ENCODE data around the gene EFCAB5.
"Not testable (repeated sequence)": the region's sequence is repeated elsewhere in the genome, so short reads cannot be mapped to it uniquely, and the experiment has no call there.

Gene EFCAB5

GRCh38 chr17:30068465-30068864 lies 127.0 kb downstream of the EFCAB5 start:
- H3K4me3 ChIP-seq (ENCODE audit: low read depth, low read length): no peak overlapping the region
- no peak for DNase-seq (ENCODE audit: low read depth)
- TF ChIP-seq, protein P1, sequence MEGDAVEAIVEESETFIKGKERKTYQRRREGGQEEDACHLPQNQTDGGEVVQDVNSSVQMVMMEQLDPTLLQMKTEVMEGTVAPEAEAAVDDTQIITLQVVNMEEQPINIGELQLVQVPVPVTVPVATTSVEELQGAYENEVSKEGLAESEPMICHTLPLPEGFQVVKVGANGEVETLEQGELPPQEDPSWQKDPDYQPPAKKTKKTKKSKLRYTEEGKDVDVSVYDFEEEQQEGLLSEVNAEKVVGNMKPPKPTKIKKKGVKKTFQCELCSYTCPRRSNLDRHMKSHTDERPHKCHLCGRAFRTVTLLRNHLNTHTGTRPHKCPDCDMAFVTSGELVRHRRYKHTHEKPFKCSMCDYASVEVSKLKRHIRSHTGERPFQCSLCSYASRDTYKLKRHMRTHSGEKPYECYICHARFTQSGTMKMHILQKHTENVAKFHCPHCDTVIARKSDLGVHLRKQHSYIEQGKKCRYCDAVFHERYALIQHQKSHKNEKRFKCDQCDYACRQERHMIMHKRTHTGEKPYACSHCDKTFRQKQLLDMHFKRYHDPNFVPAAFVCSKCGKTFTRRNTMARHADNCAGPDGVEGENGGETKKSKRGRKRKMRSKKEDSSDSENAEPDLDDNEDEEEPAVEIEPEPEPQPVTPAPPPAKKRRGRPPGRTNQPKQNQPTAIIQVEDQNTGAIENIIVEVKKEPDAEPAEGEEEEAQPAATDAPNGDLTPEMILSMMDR (IDR thresholded peaks at IDR 0.05; ENCODE audit: low read depth, low read length): no peak
- TF ChIP-seq MYC (IDR thresholded peaks at IDR 0.05; ENCODE audit: low read depth, low read length) (no peak), POLR2A (IDR thresholded peaks at IDR 0.05; ENCODE audit: extremely low read depth, insufficient read length) (no peak)
- TF ChIP-seq, protein P2, sequence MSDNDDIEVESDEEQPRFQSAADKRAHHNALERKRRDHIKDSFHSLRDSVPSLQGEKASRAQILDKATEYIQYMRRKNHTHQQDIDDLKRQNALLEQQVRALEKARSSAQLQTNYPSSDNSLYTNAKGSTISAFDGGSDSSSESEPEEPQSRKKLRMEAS (IDR thresholded peaks at IDR 0.05; ENCODE audit: low read depth, low read length): no peak

- DNase-seq (ENCODE audit: low read depth): no peak
- TF ChIP-seq POLR2A (IDR thresholded peaks at IDR 0.05; ENCODE audit: extremely low read depth, insufficient read length) (no peak), MYC (IDR thresholded peaks at IDR 0.05; ENCODE audit: low read depth, low read length) (no peak)
- TF ChIP-seq, protein P2 (IDR thresholded peaks at IDR 0.05; ENCODE audit: low read depth, low read length): no peak
- TF ChIP-seq, protein P1 (IDR thresholded peaks at IDR 0.05; ENCODE audit: low read depth, low read length): no peak
- no peak overlapping the region for H3K4me3 ChIP-seq (ENCODE audit: low read depth, low read length)
Measured at GRCh38 chr17:30074254-30074653, 132.8 kb downstream of the EFCAB5 start.

DNA sequence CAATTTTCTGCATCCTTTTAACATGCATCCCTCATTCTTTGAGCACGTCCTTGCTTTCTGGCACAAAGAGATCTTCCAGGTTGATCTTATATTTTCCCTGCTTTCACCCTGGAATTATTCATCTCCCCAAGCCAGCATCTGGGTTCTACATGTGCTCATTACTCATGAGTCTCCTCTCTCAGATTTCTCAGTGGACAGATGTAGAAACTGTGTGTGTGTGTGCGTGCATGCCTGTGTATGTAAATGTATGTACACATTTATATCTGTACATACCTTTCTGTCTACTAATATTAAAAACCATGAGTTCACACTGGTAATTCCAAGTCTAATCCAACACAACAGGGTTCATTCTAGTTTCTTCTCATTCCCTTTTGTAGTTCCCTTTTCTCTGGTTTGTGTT lies 133.3 kb downstream of the EFCAB5 start:
- TF ChIP-seq, protein P2 (IDR thresholded peaks at IDR 0.05; ENCODE audit: low read depth, low read length): no peak
- TF ChIP-seq MYC (IDR thresholded peaks at IDR 0.05; ENCODE audit: low read depth, low read length) (no peak), POLR2A (IDR thresholded peaks at IDR 0.05; ENCODE audit: extremely low read depth, insufficient read length) (no peak)
- DNase-seq (ENCODE audit: low read depth): no peak
- H3K4me3 ChIP-seq (ENCODE audit: low read depth, low read length): no peak overlapping the region

- H3K4me3 ChIP-seq (ENCODE audit: low read depth, low read length): no peak overlapping the region
- no peak for DNase-seq (ENCODE audit: low read depth)
- TF ChIP-seq, protein P2 (IDR thresholded peaks at IDR 0.05; ENCODE audit: low read depth, low read length): no peak
- TF ChIP-seq MYC (IDR thresholded peaks at IDR 0.05; ENCODE audit: low read depth, low read length): no peak
Measured at GRCh38 chr17:30082773-30083172, 141.3 kb downstream of the EFCAB5 start.

DNA sequence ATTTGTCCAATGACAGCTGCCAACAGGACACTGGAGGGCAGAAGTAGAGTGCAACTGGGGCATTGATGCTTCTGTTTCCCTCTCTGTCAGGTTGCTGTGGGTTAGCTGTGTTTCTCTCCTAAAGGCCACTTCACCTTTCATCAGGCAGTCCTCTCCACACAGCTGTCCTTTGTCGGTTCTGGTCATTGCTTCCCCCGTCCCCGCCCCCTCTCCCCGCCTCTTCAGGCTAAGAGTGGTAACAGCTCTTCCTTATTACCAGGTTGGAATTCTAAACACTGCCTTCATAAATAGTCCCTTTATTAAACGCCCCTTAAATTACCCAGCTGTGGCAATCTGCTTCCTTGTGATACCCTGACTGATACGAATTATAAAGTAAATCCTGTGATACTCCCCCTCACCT lies 143.4 kb downstream of the EFCAB5 start:
- TF ChIP-seq, protein P1 (IDR thresholded peaks at IDR 0.05; ENCODE audit: low read depth, low read length): no peak
- TF ChIP-seq, protein P2 (IDR thresholded peaks at IDR 0.05; ENCODE audit: low read depth, low read length): no peak
- no peak for DNase-seq (ENCODE audit: low read depth)
- H3K4me3 ChIP-seq (ENCODE audit: low read depth, low read length): no peak overlapping the region

DNA sequence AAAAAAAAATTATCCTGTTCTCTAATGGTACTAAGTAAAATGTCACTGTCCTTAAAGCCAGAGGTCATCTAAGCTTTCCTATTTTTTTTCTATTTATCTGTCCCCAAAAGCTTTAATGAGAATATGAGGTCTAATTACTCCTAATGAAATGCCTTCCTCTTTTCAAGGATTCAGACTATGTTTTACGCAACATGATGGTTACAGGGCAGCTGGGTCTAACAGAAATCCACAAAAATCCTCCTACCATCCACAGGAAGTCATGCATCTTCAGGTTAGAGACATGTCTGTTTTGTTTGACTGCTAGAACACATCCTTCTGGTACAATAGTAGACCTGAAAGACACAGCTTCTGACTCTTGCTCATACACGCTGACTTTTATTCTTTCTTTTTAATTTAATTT lies 145.5 kb downstream of the EFCAB5 start:
- no peak for TF ChIP-seq MYC (IDR thresholded peaks at IDR 0.05; ENCODE audit: low read depth, low read length)
- TF ChIP-seq POLR2A (IDR thresholded peaks at IDR 0.05; ENCODE audit: extremely low read depth, insufficient read length): no peak
- TF ChIP-seq, protein P1 (IDR thresholded peaks at IDR 0.05; ENCODE audit: low read depth, low read length): no peak
- TF ChIP-seq, protein P2 (IDR thresholded peaks at IDR 0.05; ENCODE audit: low read depth, low read length): no peak
- no peak overlapping the region for H3K4me3 ChIP-seq (ENCODE audit: low read depth, low read length)
- peak; percentile 75 for DNase-seq (ENCODE audit: low read depth)

DNA sequence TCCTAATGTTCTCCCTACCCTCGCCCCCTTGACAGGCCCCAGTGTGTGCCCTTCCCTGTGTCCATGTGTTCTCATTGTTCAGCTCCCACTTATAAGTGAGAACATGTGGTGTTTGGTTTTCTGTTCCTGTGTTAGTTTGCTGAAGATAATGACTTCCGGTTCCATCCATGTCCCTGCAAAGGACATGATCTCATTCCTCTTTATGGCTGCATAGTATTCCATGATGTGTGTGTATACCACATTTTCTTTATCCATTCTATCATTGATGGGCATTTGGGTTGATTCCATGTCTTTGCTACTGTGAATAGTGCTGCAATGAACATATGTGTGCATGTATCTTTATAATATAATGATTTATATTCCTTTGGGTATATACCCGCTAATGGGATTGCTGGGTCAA lies 146.0 kb downstream of the EFCAB5 start:
- H3K4me3 ChIP-seq (ENCODE audit: low read depth, low read length); DNase-seq (ENCODE audit: low read depth): not testable (repeated sequence)

Measured in NB4 (cell line).